ENCODE data around the gene HOXA4. TPM values are rescaled to one million over a fixed set of nuclear protein-coding genes. Genes with fewer than 3 reads are reported as not detected.
A peak's percentile ranks its signal among the peaks of the same experiment; 100 is the strongest.

HOXA4 gene
- not detected for total RNA-seq

DNA sequence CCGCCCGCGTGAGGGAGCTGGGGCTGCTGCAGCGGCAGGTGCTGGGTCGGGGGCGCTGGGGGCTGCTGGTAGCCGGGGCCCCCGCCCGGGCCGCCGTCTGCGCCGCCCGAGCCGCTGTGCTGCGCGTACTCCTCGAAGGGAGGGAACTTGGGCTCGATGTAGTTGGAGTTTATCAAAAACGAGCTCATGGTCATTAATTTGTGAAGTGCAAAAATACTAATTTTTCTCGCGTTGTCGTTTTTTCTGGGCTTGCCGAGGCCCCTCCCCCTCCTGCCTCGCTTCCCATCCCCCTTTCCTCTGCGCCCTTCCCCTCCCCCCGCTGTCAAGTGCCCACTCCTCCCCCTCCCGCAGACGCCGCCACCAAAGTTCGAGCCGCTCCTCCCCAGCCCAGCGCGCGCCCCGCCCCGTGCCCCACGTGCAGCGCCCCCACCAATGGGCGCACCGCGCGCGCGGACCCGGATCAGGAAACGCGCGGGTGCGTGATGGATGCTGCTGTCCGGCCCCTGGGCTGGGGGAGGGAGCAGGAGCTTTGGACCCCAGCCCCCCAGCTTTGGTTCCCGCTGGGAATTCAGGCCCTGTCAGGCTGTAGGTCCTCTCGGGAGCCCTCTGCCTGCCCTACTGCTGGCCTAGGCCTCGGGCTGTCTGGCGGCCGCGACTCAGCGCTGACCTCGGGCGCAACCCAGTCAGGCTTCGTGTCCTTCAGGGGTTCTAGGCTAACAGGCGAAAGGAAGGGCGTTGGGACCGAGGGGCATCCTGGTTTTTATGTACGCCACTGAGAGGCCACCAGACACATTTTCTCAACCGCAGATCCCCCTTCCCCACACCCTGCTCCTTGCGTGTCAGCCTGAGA, at the start of gene HOXA4:
Gene HOXA4 (minus strand): TSS at position 218 of the 850 bp plus-strand sequence. CDS start 24 bp downstream, at position 194.
- peak; percentile 93 for DNase-seq

DNA sequence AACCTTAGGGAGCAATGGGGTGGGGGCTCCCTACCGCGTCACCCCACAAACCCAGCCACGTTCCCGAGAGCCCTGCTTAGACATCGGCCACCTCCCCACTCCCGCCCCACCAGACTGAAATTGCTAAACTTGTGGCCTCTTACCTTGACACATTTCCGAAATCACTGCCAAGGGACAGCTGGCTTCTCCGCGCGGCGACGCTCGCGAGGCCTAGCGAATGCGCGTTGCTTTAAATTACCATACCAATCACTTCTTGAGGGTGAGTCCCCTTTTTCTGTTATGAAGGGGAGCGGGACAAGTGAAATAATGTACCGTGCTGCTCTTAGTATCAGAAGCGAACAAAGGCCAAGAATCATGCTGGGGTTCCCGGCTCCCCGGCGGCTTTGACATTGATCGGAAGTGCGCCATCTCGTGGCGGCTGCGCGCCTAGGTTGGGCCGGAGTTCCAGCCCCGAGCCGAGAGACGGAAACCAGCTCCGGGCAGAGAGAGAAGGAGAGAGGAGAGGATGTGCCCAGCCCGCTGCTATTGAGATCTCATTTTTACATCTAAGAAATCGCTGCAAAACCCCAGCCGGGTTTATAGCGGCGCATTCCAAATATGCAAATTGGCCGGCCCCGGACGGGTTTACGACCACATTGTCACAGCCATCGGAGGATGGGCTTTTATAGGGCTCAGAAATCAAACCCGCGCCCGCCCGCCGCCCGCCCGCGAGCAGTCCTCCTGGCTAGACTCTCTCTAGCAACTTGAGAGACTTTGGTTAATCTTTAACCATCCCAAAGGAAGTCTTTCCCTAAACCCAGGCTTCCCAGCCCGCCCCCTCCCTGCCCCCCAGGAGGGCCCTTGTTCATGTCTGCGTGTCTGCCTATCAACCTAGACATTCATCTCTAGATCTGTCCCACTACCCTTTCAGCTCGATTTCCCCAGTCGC, 49.2 kb upstream of the HOXA4 start:
- DNase-seq = peak; percentile 75

DNA sequence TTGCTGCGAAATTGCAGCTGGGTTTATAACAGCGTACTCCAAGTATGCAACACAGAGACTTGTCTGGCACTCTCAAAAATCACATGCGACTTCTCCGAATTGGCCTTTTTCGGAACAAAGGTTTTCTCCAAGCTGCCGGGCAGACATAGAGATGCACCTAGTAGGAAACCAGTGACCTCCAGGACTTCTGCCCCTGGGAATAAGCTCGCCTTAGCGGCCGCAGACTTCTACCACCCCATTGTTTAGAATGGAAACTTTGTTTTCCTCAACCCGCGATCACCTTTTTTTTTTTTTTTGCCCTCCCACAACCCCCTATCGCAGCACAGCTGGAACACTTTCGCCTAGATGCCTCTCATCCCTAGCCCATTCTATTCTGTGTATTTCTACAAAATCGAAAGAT, 48.5 kb upstream of the HOXA4 start:
- DNase-seq = no peak

DNA sequence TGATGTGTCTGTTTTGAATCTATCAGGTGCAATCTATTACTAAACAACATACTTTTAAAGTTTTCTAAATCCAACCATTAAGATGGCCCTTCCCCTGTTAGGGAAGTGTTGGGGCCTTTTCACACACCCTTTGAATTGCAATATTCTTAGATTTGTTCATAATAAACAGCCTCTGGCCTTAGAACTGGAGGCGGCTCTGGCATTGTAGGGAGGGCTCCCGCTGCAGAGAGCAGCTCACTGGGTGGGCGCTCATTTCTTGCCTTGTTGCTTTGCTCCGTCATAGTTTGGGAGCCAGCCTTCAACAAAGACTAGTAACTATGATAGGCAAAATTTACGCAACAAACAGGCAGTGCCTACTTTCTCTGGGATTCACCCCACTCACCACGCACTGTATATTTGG, 47.8 kb upstream of the HOXA4 start:
- no peak for DNase-seq

DNA sequence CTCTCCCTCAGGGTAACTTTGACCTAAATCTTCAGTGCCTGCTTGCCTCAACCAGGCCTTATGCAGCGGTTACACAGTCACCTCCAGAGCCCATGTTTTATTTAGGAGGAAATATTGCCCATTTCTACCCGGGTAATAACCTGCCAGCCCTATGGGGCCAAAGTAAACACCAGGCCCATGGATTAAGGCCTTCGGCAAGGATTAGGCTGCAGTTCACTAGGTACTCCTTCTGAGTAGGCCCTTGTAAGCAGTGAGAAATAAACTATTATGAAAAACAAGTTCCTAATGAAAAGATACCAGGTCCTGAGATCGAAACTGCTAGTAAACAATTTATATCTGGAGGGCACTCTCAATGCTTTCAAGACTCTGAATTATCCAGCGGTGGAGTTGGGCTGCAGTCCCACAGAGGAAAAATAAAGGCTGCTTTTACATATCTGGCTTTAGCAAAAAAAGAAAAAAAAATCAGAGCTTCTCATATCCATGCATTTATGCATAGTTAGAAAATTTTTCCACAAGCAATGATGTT, 47.3 kb upstream of the HOXA4 start:
- no peak for DNase-seq

DNA sequence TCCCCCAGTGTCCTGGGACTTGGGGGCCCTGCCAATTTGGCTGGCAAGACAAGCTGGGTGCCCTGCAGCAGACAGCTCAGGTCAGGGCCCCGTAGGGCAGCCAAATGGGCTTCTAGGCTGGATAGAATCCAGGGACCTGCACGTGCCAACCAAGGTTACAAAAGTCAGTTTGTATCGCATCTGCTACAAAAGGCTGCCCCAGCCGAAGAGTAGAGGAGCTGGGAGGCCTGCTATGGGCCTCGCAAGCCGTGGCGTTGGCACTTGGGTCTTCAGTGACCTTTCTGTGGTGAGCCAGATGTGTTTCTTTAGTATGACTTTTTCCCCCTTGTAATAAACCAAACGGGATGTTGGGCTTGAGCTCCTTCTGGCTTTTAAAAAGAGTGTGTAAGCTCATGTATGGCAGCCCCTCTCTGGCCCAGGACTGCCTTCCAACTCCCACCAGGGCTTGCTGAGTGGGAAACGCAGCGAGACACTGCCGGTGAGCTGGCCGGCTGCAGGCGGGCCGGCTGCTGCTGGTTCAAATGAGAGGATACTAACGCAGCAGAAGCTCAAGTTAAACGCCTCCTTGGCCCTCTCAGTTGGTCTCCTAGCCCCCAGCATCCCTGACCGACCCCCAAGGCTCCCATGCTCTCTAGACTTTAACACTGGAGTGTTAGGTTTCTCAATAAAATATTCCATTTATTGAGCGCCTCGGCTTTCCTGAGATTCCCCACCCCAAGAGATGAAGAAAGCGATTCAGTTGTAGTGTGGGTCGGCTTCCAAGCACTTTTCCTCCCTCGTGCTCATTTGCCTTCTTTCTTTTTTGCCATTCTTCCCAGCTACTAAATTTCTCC, 46.6 kb upstream of the HOXA4 start:
- no peak for DNase-seq

DNA sequence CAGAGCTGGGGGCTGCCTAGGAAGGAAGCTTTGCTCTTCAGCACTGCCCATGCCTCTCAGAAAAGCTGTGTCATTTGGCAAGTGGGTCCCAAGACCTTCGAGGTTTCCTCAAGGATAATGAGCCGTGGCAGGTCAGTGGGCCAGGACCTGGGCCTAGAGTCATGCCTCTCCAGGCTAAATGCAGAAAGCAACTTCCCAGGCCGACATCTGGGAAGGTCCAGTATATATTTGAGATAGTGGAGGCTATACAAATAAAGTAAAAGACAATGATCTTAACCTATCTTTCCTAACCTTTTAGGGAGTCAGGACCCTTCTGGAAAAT, 45.9 kb upstream of the HOXA4 start:
- DNase-seq = no peak

DNA sequence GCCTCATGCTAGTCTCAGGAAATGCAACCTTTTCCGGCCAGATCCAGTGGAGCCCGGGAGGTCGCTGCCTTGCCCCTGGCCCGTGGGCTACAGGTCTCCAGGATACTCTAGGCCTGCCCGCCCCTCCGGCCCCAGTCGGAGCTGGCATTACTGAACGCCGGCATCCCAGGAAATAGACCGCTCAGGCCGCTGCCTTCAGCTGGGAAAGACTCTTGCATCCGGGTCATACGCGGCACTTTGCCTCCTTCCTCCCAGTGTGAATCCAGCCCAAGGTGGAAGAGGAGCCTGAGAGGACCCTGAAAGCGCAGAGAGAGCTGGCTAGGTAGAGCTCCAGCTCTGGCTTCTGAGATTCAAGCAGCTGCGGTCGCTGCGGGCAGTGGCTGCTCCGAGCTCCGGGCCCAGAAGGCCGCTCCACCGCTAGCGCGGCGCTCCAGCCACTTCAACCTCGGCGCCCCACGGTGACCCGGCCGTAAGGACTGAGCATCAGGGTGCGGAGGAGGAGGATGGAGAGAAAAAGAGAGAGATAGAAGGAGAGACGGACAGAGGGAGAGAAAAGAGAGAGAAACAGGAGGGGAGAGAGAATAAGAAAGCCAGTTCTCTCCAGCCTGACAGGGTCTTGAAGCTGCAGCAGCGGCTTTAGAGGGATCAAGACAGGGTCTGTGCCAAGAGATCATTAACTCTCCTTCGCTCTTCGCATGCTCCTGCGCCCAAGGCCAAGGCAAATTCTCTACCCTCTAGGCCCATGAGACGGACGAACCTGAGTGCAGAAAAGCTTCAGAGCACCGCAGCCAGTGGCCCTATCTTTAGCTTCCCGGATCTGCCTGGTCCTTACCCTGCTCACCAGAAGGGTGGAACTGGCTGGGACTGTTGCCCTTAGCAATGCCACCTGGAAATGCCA, 45.3 kb upstream of the HOXA4 start:
- no peak for DNase-seq

DNA sequence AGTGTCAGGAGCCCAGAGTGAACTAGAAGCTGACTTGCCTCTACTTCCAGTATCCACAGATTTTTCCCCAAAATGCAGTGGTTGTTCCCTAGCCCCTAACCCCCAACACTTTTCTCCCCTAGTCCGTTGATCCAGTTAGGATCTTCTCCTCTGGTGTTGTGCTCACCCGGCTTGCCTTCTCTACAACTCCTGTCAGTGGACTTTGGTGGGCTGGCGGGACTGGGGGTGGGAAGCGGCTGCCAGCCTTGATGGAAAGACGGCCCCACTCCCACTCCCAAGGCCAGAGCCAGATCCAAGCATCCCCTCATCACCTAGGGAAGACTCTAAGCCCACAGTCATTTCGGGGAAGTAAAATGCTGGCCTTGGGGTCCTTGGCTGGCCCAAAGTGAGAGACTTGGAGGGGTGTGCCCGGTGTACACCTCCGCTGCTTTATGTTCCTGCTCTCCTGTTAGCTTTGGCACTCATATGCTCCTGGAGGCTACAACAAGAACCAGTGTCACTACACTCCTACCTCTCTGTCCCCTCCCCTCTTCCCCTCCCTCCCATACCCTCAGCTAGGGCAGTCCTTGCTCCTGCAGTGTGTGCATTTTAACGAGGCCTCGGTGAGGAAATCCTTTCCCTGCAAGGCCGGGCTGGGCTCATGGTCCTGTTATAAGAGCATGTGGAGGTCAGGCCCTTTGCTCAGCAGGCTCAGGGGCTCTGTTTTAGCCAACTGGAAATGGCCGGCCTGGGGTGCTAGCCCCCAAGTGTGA, 44.5 kb upstream of the HOXA4 start:
- DNase-seq = no peak

DNA sequence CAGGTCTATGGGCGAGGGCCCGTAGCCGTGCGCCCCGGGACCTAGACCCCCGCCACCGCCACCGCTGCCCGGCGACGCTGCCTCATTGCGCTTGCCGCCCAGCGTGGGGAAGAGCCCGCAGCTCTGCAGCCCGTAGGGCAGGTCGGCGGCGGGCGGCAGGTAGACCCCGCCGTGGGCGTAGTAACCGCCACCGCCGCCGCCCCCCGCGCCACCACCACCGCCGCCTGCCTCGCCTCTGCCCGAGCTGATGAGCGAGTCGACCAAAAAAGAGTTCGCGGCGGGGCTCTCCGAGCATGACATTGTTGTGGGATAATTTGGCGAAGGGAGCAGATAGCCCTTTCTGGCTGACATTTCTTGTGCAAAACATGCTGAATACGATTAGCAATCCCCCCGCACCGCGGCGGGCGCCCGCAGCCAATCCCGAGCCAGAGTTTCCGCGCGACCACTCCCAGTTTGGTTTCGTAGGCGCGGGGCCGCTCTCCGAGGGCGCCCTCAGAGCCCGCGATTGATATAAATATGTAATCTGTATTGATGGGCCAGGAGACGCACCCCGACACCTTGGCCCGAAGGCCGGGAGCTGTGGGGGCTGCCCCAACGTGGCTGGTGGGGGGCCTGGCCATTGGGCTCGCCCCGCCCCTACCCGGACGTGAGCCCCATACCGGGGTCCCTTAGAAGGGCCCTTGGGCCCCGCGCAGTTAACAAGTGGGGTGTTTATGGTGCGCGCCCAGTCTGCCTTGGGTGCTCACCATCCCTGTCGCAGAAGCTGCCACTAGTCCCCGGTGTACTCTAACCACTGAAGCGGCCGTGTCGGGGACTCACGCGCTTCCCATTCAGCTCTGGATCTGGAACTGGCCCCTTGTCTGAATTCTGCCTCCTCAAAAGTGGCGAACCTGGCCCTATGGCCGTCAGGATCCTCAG, 43.7 kb upstream of the HOXA4 start, which contains the start of gene HOXA10:
Gene HOXA10 (minus strand): TSS at position 365 of the 918 bp plus-strand sequence. CDS start 14 bp downstream, at position 351.
- no peak for DNase-seq

DNA sequence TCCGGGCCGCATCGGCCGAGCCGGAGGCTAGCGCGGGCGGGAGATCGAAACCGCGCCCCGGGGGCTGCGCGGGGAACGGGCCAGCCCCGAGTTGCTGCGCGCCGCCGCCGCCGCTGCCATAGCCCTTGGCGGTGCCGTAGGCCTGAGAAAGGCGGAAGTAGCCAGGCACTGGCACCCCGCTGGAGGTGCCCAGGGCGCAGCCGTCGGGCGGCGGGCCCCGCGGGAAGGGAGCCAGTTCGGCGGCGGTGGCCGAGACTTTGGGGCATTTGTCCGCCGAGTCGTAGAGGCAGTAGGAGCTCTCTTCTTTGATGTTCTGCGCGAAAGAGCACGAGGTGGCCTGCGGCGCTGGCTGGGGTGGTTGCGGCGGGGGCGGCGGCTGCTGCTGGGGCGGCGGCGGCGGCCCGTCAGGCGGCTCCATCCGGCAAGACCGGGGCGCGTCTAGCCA, 43.0 kb upstream of the HOXA4 start:
- no peak for DNase-seq

DNA sequence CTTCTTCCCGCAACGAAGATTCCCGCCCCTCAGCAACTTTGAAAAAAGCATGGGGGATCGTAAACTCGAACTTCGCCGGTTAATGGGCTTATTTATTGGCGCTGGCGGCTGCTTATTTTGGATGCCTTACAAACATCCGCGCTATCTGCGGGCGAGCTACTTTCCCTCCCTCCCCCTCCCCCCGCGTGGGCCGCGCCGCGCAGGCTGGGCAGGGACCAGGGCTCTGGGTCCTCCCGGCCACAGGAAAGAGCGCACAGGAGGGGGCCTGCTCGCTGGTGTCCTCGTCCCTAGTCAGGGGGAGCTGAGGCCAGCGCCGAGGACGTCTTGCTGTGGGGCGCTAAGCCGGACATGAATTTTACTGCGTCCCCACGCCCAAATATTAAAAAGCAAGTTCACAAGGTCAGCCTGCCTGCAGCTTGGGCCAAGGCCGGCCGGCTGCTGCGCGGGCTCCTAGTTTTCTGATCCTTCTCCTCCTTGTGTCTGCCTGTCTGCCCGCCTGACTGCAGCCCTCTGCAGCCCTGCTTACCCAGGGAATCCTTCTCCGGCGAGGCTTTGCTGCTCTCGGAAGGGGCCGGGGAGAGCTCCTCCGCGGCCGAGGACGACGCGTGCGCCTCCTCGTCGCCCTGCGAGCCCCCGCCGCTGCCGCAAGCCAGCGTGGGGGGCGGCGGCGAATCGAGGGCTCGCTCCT, 42.4 kb upstream of the HOXA4 start:
- no peak for DNase-seq

DNA sequence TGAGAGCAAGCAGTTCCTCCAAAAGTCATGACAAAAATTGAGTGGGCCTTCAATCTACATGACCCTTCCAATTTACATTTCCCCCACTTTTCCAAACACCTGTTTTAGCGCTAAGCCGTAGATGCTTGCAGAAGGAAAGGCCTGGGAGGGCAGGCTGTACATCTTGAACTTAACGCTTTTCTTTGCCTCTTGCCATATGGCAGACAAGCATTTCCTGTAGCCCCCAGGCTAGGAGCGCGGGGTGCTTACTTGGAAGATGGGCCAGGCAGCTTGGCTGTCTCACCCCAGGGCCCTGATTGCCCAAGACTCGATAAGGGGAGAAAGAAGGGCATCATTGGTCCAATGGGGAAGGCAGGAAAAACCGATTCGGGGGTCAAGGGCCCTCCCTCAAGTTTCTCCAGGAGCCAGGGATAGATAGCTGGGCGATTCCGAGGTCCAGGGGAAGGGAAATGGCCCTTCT, 41.8 kb upstream of the HOXA4 start:
- DNase-seq = no peak

DNA sequence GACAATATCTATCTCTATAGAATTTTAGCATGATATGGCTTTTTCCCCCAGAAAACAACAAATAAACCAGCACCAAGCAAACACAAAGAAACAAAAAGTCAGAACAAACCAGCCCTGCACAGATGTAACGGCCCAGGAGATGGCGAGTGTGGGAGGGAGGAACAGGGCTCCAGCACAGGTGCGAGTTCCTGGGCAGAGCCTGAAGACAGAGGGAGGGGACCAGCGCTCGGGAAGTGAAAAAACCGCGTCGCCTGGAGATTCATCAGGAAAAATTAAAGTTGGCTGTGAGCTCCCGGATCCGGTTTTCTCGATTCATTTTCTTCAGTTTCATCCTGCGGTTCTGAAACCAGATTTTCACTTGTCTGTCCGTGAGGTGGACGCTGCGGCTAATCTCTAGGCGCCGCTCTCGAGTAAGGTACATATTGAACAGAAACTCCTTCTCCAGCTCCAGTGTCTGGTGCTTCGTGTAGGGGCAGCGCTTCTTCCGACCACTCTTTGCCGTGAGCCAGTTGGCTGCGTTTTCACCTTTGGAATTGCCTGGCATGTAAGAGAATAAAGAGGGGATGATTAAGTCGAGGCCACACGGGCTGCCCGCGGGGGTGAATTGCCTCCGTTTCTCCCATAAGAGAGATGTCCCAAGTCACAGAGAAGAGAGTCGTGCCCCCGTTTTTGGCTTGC, 41.2 kb upstream of the HOXA4 start:
- no peak for DNase-seq

DNA sequence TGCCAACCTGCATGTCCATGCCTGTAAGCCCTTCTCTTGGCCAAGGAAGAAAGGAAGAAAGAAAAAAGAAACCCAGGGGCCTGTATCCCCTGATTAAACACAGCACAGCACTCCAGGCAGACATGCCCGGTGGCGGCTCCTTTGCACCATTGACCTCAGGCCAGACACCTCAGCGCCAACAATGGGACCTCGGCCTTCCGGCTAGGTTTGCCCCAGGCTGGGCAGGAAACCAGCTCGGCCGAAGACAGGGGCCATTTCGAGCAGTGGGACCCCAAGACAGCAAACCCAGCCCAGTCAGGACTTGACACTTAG, 40.7 kb upstream of the HOXA4 start:
- no peak for DNase-seq

DNA sequence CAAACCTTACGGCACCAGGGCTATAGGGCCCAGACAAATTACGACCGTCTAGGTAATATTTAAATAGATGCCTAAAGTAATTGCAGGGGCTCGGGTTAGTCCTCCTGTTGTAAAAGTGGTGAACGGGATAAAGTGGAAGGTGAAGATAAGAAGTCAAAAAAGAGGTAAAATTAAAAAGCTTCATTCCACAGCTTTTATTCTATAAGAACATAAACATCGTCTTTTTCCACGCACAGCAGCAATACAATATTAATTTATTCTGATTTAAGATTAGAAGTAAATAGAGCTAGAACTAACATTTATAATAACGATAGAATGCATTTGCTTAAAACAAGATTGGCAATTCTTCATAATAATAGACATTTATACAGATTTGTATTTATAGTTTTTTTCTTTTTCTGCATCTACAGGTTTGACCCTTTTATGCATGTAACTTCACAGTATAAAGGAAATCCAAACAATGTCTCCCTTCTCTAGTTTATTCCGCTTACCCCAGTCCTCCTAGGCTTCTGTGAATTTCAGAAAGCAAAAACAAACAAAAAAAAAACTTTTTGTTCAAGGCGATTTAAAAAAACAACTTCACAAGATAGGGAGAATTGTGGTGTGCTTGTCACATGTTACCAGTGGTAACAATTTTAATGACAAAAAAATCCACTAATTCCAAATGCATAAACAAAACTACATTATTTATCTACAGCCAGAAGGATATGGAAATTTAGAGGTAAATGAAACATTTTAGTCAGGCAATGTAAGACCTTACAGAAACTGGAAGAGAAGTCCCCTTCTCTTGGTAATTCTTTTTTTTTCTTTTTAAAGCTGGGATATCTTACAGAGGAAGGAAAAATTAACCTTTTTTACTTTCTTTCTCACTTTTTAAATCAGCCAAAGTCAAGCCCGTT, 40.1 kb upstream of the HOXA4 start:
- no peak for DNase-seq
